Epithelial cell of proximal tubule (primary cell): ENCODE results near the gene CFAP70. TPM values are rescaled to one million over a fixed set of nuclear protein-coding genes. Genes with fewer than 3 reads are reported as not detected.
A peak's percentile ranks its signal among the peaks of the same experiment; 100 is the strongest.

Source experiments
- DNase-seq: peaks from one replicate; pipeline ENCODE4 v3.0.0-alpha.2; 2011; ENCODE audit warnings: low read depth
- H3K4me3 ChIP-seq: 2 replicates; pipeline ENCODE4 v1.5.1; 2011; ENCODE audit warnings: low read depth, mild to moderate bottlenecking, low read length
- CTCF ChIP-seq: conservative IDR thresholded peaks from 2 replicates; pipeline ENCODE4 v1.5.1; 2012; ENCODE audit warnings: low read depth, mild to moderate bottlenecking, low read length
- total RNA-seq: library from RNA; depleted of rRNA; stranded (reverse); fragments of >200 nt; gene quantifications from 2 replicates; pipeline ENCODE4 v1.2.3, GENCODE V29; 2015

Gene CFAP70
- 0.14 and 0.98 TPM in 2 replicates for total RNA-seq

GRCh38 chr10:73358331-73359279, at the start of gene CFAP70:
CFAP70 (minus strand) TSS chr10:73358864; CDS start chr10:73354796, 4,068 bp downstream.
- no peak for TF ChIP-seq CTCF
- H3K4me3 ChIP-seq = peak within 1 kb of the TSS; percentile 70
- DNase-seq = peak; percentile 76

- no peak overlapping the region for H3K4me3 ChIP-seq
- TF ChIP-seq CTCF = no peak
Measured at GRCh38 chr10:73408061-73408460, 49.4 kb upstream of the CFAP70 start.

GRCh38 chr10:73407495-73407894, 48.8 kb upstream of the CFAP70 start:
- DNase-seq = no peak
- no peak overlapping the region for H3K4me3 ChIP-seq
- no peak for TF ChIP-seq CTCF

More at GRCh38 chr10:73408061-73408460, 49.4 kb upstream of the CFAP70 start:
- DNase-seq = no peak

DNA sequence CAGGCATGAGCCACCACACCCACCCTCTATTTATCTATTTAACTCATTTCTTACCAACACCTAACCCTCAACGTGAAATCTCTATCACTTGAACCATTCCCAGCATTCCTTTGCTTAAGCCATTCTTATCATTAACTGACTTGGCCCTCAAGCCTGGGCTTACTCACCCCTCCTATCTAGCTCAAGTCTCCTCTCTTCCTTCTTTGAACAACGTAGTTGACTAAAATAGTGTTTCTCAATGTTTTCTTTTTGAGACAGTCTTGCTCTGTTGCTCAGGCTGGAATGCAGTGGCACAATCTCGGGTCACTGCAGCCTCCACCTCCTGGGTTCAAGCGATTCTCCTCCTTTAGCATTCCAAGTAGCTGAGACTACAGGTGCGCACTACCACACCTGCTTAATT, 48.2 kb upstream of the CFAP70 start:
- no peak overlapping the region for H3K4me3 ChIP-seq
- TF ChIP-seq CTCF = no peak
- peak; percentile 71 for DNase-seq

- no peak overlapping the region for H3K4me3 ChIP-seq
- no peak for DNase-seq
- TF ChIP-seq CTCF = no peak
Measured at GRCh38 chr10:73405556-73405955, 46.9 kb upstream of the CFAP70 start.

- no peak overlapping the region for H3K4me3 ChIP-seq
- DNase-seq = no peak
- no peak for TF ChIP-seq CTCF
Measured at GRCh38 chr10:73404690-73405089, 46.0 kb upstream of the CFAP70 start.
